GM18861 (cell line): ENCODE measurements around the gene LRRTM2.
"Not testable (repeated sequence)": the region's sequence is repeated elsewhere in the genome, so short reads cannot be mapped to it uniquely, and the experiment has no call there.

Experiments used
- ATAC-seq: cut with Tn5 transposase; IDR thresholded peaks from one replicate; pipeline ENCODE4 v1.9.1; 2021; ENCODE audit not compliant: unreplicated experiment

The LRRTM2 gene

GRCh38 chr5:138874771-138875551 is at the start of gene LRRTM2:
TSS of gene LRRTM2 (minus strand) at chr5:138875335. CDS start at chr5:138874911, 424 bp downstream.
- no peak for ATAC-seq

GRCh38 chr5:138922494-138922893 is 47.4 kb upstream of the LRRTM2 start:
- no peak for ATAC-seq

GRCh38 chr5:138921362-138921761 is 46.2 kb upstream of the LRRTM2 start:
- ATAC-seq: not testable (repeated sequence)

- no peak for ATAC-seq
Measured at GRCh38 chr5:138920181-138920580, 45.0 kb upstream of the LRRTM2 start.

GRCh38 chr5:138918686-138919085 is 43.6 kb upstream of the LRRTM2 start:
- no peak for ATAC-seq

- no peak for ATAC-seq
Measured at GRCh38 chr5:138914338-138914737, 39.2 kb upstream of the LRRTM2 start.

- no peak for ATAC-seq
Measured at GRCh38 chr5:138913773-138914172, 38.6 kb upstream of the LRRTM2 start.

- no peak for ATAC-seq
Measured at GRCh38 chr5:138912093-138912492, 37.0 kb upstream of the LRRTM2 start.

GRCh38 chr5:138911441-138911840 is 36.3 kb upstream of the LRRTM2 start:
- no peak for ATAC-seq

- no peak for ATAC-seq
Measured at GRCh38 chr5:138910546-138911185, 35.5 kb upstream of the LRRTM2 start.

GRCh38 chr5:138909734-138910133 is 34.6 kb upstream of the LRRTM2 start:
- no peak for ATAC-seq

- ATAC-seq: no peak
Measured at GRCh38 chr5:138905541-138905940, 30.4 kb upstream of the LRRTM2 start.

- no peak for ATAC-seq
Measured at GRCh38 chr5:138903130-138903775, 28.1 kb upstream of the LRRTM2 start.

- no peak for ATAC-seq
Measured at GRCh38 chr5:138901716-138902115, 26.6 kb upstream of the LRRTM2 start.

- no peak for ATAC-seq
Measured at GRCh38 chr5:138900281-138900965, 25.3 kb upstream of the LRRTM2 start.

- ATAC-seq: no peak
Measured at GRCh38 chr5:138898742-138899141, 23.6 kb upstream of the LRRTM2 start.

- ATAC-seq: no peak
Measured at GRCh38 chr5:138898299-138898698, 23.2 kb upstream of the LRRTM2 start.

- no peak for ATAC-seq
Measured at GRCh38 chr5:138895918-138896317, 20.8 kb upstream of the LRRTM2 start.

- ATAC-seq: no peak
Measured at GRCh38 chr5:138890644-138891043, 15.5 kb upstream of the LRRTM2 start.

- no peak for ATAC-seq
Measured at GRCh38 chr5:138889994-138890393, 14.9 kb upstream of the LRRTM2 start.

- ATAC-seq: no peak
Measured at GRCh38 chr5:138884554-138884953, 9.4 kb upstream of the LRRTM2 start.
